ENCODE results near the gene RALGPS2.

RALGPS2 gene

DNA sequence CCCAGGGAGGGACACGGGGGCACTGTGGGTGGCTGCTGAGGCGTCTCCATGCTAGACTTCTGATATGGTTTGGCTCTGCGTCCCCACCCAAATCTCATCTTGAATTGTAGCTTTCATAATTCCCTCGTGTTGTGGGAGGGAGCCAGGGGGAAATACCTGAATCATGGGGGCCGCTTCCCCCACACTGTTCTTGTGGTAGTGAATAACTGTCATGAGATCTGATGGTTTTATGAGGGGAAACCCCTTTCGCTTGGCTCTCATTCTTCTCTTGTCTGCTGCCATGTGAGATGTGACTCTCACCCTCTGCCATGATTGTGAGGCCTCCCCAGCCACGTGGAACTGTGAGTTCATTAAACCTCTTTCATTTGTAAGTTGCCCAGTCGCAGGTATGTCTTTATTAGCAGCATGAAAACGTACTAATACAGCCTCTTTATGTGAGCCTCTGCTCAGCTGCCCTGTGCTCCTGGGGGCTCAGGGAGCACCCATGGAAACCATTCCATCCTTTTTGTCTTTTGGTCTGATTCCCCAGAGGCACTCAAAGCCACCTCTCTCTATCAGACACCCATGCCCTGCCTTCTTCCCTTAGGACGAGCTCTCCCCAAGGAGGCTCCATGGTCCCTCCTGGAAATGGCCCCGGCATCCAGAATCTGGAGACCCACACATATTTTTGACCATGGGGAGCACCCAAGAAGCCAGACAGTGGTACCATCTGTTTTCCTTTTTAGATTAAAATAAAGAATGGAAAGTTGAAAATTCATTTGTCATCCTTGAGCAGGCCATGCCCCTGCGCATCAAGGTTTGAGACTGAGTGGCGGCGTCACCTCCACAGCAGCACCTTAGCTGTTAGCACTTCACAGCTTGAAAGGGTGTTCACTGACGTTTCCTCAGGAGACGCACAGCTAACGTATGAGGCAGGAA, 234.8 kb downstream of the RALGPS2 start:
- in situ Hi-C loops (cut with MboI; ENCODE audit: low sequenced_read_pairs): no loop called here

DNA sequence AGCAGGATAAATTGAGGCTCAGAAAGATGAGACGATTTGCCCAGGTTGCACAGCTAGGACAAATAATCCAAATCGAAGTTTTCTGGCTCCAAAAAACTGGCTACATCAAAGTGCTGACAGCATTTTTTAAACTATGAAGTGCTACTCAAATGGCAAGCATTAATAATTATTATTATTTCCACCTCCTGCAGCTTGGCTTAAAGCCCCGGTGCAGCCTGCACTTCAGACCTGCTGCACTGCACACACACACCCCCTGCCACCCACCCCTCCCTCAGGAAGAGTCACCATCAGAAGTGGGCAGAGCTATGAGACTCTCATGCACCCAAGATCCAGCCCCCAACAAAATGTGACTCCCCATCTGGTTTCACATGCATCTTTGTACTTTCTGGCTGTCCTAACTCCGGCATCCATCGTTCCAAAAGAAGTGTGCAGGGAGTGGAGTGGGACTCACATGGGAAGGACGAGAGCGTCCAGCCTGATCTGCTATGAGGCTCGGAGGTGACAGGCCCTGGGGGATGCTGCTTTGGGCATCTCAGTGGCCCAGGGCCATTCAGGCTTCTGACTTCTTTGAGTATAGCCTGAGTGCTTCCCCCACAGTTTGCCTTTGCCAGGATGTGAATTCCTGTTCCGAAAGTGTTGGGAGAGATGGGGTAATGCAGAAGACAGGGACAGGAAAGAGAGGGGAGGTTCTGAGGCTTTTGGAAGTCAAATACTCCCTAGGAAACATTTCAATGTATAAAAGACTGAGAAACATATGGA, 235.6 kb downstream of the RALGPS2 start:
- in situ Hi-C loops (cut with MboI; ENCODE audit: low sequenced_read_pairs): no loop called here

DNA sequence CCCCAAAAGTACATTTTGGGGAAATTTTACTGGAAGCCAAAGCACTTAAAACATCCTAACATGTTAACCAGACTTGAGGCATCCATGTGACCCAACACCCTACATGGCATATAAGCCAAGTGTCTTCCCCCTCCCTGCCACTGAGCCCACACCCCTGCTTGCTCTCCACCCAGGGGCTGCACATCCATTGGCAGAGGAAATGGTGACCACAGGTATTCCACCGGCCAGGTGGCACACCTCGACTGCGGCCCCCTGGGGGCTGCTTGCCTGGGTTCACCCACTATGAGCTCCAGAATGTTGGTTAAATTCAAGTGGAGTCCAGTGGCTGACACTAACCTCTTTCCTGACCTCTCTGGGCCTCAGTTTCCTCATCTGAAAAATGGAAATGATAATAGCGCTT, 236.3 kb downstream of the RALGPS2 start:
- in situ Hi-C loops (cut with MboI; ENCODE audit: low sequenced_read_pairs): no loop called here

DNA sequence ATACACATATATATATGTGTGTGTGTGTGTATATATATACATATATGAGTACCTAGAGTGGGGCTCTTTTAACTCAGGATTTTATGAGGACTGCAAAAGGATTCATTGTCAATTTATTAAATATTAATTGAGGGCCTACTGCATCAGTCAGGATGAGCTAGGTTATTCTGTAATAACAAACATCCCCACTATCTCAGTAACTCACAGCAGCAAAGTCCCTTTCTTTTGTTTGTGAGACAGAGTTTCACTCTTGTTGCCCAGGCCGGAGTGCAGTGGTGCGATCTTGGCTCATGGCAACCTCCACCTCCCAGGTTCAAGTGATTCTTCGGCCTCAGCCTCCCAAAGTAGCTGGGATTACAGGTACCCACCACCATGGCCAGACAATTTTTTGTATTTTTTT, 236.8 kb downstream of the RALGPS2 start:
- in situ Hi-C loops (cut with MboI; ENCODE audit: low sequenced_read_pairs): no loop called here

DNA sequence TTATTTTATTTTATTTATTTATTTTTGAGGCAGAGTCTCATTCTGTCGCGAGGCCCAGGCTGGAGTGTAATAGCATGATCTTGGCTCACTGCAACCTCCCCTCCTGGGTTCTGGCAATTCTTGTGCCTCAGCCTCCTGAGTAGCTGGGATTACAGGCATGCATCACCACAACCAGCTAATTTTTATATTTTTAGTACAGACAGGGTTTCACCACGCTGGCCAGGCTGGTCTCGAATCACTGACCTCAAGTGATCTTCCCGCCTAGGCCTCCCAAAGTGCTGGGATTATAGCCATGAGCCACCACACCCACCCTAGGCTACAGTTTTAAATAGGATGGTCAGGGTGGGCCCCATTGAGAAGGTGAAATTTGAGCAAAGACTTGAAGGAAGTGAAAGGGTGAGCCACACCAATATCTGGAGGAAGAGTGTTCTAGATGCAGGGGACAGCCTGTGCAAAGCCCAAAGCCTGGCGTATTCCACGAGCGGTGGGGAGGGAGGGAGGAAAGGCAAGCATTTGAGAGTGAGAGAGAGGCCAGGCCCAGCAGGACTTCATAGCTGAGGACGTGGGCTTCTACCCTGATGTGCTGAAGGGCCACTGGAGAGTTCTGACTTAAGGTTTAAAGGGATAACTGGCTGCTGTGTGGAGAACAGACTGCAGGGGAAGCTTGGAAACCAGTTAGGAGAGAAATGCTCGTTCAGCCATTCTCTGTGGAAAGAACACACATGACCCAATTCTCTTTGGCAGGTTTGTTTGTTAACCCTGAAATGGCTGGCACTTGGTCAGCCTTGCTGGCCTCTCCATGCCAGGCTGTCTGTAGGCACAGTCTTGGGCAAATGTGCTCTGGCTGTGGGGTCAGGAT, 238.0 kb downstream of the RALGPS2 start:
- in situ Hi-C loops (cut with MboI; ENCODE audit: low sequenced_read_pairs): no loop called here

DNA sequence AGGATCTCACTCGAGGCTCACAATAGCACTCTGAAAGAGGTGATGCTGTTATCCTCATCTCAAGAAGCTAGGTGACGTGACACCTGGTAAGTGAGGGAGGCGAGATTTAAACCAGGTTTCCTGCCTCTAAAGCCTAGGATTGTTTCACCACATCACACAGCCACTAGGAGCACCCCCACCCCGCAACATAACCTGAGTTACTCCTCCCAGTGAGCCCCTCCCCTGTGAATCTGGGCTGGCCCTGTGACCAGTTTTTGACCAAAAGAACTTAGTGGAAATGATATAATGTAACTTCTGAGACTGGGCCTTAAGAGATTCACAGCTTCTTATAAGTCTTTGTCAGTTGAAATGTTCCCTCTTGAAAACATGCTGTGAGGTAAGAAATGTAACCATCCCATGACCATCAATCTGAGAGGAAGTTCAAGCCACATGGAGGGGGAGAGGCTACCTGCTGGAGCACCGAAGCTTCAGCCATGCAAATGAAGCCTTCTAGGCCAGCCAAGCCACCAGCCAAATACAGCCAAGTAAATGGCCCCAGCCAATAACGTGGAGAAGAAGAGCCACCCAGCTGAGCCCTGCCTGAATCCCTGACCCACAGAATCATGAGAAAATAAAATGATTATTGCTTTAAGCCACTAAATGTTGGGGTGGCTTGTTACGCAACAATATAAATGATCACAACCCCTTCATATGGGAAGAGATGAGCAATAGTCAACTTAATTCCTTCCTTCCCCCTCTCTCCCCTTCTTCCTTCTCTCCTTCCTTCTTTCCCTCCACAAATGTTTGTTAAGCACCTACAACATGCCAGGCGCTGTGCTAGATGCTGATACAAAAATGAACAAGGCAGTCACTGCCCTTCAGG, 239.7 kb downstream of the RALGPS2 start:
- in situ Hi-C loops (cut with MboI; ENCODE audit: low sequenced_read_pairs): no loop called here

DNA sequence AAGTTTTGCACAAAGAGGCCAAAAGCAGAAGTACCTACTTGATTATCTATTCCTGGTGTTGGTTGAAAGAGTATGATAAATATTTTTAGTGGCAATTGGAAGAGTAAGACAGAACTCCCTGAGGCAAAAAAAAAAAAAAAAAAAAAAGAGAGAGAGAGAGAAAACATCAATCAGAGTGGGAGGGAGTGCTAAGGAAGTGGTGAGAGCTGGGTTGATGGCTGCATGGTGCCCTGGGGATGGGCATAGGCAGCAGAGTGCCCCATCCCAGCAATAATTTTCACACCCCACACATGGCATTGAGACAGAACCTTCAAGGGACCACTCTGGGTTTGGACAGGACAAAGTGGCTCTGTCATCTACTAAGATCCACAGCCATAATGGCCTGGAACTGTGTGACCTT, 241.3 kb downstream of the RALGPS2 start:
- in situ Hi-C loops (cut with MboI; ENCODE audit: low sequenced_read_pairs): no loop called here

DNA sequence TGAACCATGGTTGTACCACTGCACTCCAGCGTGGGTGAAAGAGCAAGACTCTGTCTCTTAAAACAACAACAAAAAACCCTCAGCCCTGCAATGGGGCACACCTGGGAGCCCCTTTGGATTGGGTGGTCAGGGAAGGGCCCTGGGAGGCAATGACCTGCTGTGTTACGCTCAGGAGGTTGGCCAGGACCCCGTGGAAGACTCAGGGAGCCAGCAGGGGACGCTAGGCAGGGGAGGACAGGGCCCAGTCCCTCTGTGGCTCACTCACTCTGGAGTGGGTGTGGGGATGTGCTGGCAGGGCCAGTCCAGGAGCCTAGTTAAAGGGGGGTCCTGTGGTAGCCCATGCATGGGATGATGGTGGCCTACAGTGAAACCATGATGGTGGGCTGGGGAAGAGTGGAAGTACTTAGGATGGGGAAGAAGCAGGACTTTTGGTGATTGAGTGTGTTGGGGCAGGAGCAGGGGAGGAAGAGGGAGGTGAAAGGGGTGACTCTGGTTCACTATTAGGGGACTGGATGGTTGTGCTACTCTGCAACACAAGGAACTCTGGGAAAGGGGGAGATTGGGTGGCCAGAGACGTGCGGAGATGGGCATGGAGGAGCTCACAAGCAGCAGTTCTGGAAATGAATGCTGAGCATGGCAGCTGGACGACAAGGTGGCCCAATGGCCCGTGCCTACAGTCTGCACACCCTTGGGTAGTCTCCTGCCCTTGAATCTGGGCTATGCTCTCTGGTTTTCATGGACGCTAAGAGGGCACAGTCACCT, 244.4 kb downstream of the RALGPS2 start:
- in situ Hi-C loops (cut with MboI; ENCODE audit: low sequenced_read_pairs): no loop called here

DNA sequence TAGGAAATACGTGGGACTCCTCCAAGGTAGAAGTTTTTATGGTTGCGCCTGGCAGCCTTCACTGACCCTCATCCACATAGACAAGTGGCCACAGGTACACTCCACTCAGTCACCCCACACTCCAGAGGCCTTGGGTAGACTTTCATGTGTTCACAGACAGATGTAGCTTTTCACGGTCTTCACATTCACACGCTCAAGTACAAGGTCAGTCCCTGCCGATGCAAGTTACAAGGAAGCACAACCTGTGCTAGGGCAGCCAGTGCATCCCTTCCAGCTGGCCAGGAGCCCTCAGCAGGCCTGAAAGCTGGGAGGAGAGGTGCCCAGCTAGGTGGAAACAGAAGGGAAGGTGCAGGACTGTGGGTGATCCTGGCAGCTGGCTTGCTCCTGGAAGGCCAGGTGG, 245.1 kb downstream of the RALGPS2 start:
- in situ Hi-C loops (cut with MboI; ENCODE audit: low sequenced_read_pairs): no loop called here
